Ishikawa (cell line): ENCODE measurements around the gene PSMG4.

ENCODE experiments used
- CEBPB ChIP-seq: IDR thresholded peaks from 2 replicates; pipeline ENCODE4 v1.6.1; 2012
- CREB1 ChIP-seq: IDR thresholded peaks from 2 replicates; pipeline ENCODE4 v1.6.1; 2012; ENCODE audit warnings: low read depth
- EGR1 ChIP-seq: IDR thresholded peaks from 2 replicates; pipeline ENCODE4 v1.6.1; 2012
- EP300 ChIP-seq: IDR thresholded peaks from 2 replicates; pipeline ENCODE4 v1.6.1; 2012; ENCODE audit warnings: borderline replicate concordance
- FOXM1 ChIP-seq: IDR thresholded peaks from 2 replicates; pipeline ENCODE4 v1.6.1; 2012; ENCODE audit warnings: low read depth, borderline replicate concordance
- MAX ChIP-seq: IDR thresholded peaks from 2 replicates; pipeline ENCODE4 v1.6.1; 2012
- NFIC ChIP-seq: IDR thresholded peaks from 2 replicates; pipeline ENCODE4 v1.6.1; 2012
- RAD21 ChIP-seq: IDR thresholded peaks from 2 replicates; pipeline ENCODE4 v1.6.1; 2012; ENCODE audit warnings: low read depth
- REST ChIP-seq: IDR thresholded peaks from 2 replicates; pipeline ENCODE4 v1.6.1; 2012; ENCODE audit warnings: low read depth, mild to moderate bottlenecking
- TAF1 ChIP-seq: IDR thresholded peaks from 2 replicates; pipeline ENCODE4 v1.6.1; 2012; ENCODE audit warnings: low read depth, mild to moderate bottlenecking
- TCF12 ChIP-seq: IDR thresholded peaks from 2 replicates; pipeline ENCODE4 v1.6.1; 2012; ENCODE audit warnings: low read depth
- TEAD4 ChIP-seq: IDR thresholded peaks from 2 replicates; pipeline ENCODE4 v1.6.1; 2012
- YY1 ChIP-seq: IDR thresholded peaks from 2 replicates; pipeline ENCODE4 v1.6.1; 2012; ENCODE audit warnings: low read depth
- ZBTB7A ChIP-seq: IDR thresholded peaks from 2 replicates; pipeline ENCODE4 v1.6.1; 2012; ENCODE audit warnings: low read depth
- TF ChIP-seq, protein P1 (sequence below): IDR thresholded peaks from 2 replicates; pipeline ENCODE4 v1.6.1; 2012

PSMG4 gene

GRCh38 chr6:3306848-3307247 lies 48.1 kb downstream of the PSMG4 start:
- TF ChIP-seq, protein P1, sequence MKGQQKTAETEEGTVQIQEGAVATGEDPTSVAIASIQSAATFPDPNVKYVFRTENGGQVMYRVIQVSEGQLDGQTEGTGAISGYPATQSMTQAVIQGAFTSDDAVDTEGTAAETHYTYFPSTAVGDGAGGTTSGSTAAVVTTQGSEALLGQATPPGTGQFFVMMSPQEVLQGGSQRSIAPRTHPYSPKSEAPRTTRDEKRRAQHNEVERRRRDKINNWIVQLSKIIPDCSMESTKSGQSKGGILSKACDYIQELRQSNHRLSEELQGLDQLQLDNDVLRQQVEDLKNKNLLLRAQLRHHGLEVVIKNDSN = no peak
- no peak for TF ChIP-seq EP300
- TF ChIP-seq TCF12 = no peak
- no peak for TF ChIP-seq TAF1
- TF ChIP-seq FOXM1 = no peak
- TF ChIP-seq CREB1 = no peak
- no peak for TF ChIP-seq TEAD4
- no peak for TF ChIP-seq YY1
- TF ChIP-seq NFIC = no peak
- no peak for TF ChIP-seq EGR1
- TF ChIP-seq MAX = no peak
- no peak for TF ChIP-seq ZBTB7A
- TF ChIP-seq RAD21 = no peak
- no peak for TF ChIP-seq REST
- no peak for TF ChIP-seq CEBPB

DNA sequence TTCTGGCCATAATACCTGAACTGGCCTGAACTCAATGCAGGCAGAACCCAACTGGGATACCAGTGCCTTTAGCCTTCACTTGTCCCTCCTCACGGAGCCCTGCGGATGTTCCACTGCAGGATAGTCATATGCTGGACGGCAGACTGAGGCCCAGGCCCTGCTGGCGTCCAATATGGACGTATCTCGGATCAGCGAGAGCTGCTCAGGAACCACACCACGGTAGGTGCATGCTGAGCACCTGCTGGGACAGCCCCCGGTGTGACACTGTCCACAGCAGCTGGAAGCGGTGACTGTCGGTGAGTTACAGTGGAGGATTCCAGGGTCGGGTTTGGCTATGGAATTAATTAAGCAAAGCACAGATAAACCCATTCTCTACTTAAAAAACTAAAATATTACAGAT lies 48.7 kb downstream of the PSMG4 start:
- TF ChIP-seq, protein P1 = no peak
- TF ChIP-seq ZBTB7A = no peak
- no peak for TF ChIP-seq TAF1
- TF ChIP-seq FOXM1 = no peak

DNA sequence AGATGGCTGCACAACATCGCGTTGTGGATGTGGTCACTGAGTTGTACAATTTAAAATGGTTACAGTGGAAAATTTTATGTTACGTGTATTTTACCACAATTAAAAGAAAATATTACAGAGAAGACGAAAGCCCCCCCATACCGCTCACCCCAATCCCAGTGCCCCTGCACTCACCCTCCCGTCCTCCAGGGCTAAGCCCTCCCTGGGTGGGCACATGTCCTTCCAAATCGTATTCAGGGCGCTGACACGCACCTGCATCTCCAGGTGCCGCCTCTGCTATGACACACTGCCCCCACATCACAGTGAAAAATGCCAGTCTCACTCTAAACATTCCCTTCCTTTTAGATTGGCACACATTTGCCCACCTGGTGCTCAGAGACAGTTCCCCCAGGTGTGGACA lies 49.4 kb downstream of the PSMG4 start:
- TF ChIP-seq EP300 (no peak), CREB1 (no peak), RAD21 (no peak), TAF1 (no peak), NFIC (no peak), TEAD4 (no peak), CEBPB (no peak), EGR1 (no peak)

- TF ChIP-seq CREB1 (no peak), TCF12 (no peak), TAF1 (no peak), NFIC (no peak), REST (no peak), ZBTB7A (no peak), EP300 (no peak), YY1 (no peak), RAD21 (no peak), TEAD4 (no peak), EGR1 (no peak), CEBPB (no peak), FOXM1 (no peak), MAX (no peak)
- TF ChIP-seq, protein P1 = no peak
Measured at GRCh38 chr6:3309391-3310050, 50.8 kb downstream of the PSMG4 start.

GRCh38 chr6:3310051-3310448 lies 51.3 kb downstream of the PSMG4 start:
- no peak for TF ChIP-seq EP300
- no peak for TF ChIP-seq RAD21
- TF ChIP-seq TAF1 = no peak

DNA sequence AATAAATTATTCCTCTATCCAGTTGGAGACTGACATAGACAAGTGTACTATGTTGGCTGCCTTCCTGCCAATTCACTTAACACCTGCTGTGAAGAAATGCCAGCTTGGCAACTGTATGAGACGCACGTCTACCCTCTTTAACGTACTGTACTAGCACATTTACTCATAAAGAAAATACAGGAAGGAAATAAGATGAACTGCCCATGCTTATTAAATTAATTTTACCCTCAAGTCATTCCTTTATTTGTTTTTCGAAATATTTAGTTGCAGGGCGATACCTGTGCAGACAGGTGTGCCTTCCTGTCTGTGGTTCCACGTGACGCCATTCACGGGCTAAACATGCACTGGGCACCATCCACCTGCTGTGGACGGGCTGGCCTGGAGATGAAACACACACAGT lies 52.0 kb downstream of the PSMG4 start:
- TF ChIP-seq TAF1 (no peak), NFIC (peak; percentile 76), REST (no peak), MAX (no peak), FOXM1 (no peak), TEAD4 (peak; percentile 63), CREB1 (no peak), RAD21 (no peak), ZBTB7A (no peak), TCF12 (no peak), CEBPB (no peak), YY1 (no peak), EGR1 (no peak)
- TF ChIP-seq, protein P1 = 0 out of 2 replicates have a peak, but pooled peaks have one; percentile 40
